ENCODE data around the gene MAPK11. TPM values are rescaled to one million over a fixed set of nuclear protein-coding genes. Genes with fewer than 3 reads are reported as not detected.

The MAPK11 gene
- total and polyA plus RNA-seq, 4 donors = 8.3 to 15.3 (median 11.9) TPM

DNA sequence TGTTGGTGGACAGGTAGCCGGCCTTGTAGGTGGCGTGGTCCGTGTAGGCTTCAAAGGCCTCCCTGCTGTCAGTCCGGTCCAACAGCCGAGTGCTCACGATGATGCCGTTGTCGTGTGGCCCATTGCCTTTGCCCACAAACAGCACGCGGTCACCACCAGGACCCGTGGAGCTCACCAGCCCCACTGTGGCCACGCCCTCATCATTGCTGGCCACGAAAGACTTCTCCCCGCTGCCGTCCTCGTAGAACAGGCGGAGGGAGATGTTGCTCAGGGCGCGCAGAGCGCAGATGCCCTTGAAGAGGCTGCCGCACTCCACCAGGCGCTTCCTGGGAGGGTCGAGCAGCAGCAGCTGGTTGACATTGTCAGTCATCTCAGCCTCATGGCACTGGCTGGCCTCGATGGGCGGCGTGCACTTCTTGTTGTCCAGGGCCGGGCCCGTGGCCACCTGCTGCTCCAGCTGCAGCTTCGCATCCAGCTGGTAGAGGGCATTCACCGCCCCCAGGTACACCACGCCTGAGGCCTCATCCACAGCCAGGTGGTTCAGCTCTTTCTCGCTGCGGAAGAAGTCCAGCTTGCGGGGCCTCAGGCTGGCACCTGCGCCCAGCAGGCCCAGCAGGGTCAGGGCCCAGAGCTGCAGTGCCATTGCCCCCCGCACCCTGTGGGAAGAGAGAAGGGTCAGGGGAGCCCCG lies 19.9 kb upstream of the MAPK11 start:
- peak overlapping the region in 1 of 2 donors; percentile 0 for H3K27ac ChIP-seq (ENCODE audit: low read depth in 1 of 2, low read length in 1 of 2)
- H3K4me3 ChIP-seq = no peak overlapping the region
- no peaks in the 10 kb centered on the region for H3K9me3 ChIP-seq (ENCODE audit: control insufficient read depth in 4 of 4, insufficient read depth in 3 of 4, low read length in 3 of 4)
- H3K9ac ChIP-seq (ENCODE audit: insufficient read depth in 1 of 2, low read length in 2 of 2) = no peak overlapping the region
- 91 to 92% methylated on average over 37 of the region's 37 CpGs for WGBS, 2 donors
- DNase-seq (no peak), ATAC-seq (ENCODE audit: insufficient read depth, low FRiP score) (no peak)
- peaks cover 0 to 57% (median 20%) of the 10 kb centered on the region in 4 donors for H3K36me3 ChIP-seq (ENCODE audit: control insufficient read depth in 4 of 4, insufficient read depth in 4 of 4, low read length in 4 of 4)
- no peaks in the 10 kb centered on the region for H3K27me3 ChIP-seq (ENCODE audit: control insufficient read depth in 3 of 3, insufficient read depth in 3 of 3, low read length in 2 of 3)
- TF ChIP-seq, protein P1, sequence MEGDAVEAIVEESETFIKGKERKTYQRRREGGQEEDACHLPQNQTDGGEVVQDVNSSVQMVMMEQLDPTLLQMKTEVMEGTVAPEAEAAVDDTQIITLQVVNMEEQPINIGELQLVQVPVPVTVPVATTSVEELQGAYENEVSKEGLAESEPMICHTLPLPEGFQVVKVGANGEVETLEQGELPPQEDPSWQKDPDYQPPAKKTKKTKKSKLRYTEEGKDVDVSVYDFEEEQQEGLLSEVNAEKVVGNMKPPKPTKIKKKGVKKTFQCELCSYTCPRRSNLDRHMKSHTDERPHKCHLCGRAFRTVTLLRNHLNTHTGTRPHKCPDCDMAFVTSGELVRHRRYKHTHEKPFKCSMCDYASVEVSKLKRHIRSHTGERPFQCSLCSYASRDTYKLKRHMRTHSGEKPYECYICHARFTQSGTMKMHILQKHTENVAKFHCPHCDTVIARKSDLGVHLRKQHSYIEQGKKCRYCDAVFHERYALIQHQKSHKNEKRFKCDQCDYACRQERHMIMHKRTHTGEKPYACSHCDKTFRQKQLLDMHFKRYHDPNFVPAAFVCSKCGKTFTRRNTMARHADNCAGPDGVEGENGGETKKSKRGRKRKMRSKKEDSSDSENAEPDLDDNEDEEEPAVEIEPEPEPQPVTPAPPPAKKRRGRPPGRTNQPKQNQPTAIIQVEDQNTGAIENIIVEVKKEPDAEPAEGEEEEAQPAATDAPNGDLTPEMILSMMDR (IDR thresholded peaks at IDR 0.05; ENCODE audit: control extremely low read depth, extremely low read depth) = no peak
- H3K4me1 ChIP-seq (ENCODE audit: control insufficient read depth in 5 of 5, insufficient read depth in 5 of 5, low read length in 5 of 5) = peaks cover 0 to 25% (median 18%) of the 10 kb centered on the region in 5 donors

GRCh38 chr22:50289151-50289941 lies 19.2 kb upstream of the MAPK11 start:
- DNase-seq = no peak

DNA sequence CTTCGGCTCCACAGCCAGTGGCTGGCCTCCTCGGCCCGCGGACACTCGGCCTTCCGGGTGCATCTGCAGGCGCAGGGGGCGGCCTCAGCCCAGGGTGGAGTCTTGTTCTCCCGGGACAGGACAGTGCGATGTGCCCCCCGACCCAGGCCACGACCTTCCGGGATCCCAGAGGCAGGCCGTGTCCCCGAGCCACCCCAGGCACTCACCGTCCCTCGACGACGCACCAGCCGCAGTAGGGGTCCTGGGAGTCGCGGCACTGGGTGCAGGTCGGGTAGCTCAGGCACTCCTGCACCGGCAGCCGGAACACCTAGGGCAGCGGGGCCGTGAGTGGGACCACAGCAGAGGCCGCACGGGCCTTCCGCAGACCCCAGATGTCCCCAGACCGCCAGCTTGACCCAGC lies 17.6 kb upstream of the MAPK11 start:
- Histone ChIP-seq H3K4me1 (ENCODE audit: control insufficient read depth in 5 of 5, insufficient read depth in 5 of 5, low read length in 5 of 5) (peaks cover 0 to 7% (median 5%) of the 10 kb centered on the region in 5 donors), H3K36me3 (ENCODE audit: control insufficient read depth in 4 of 4, insufficient read depth in 4 of 4, low read length in 4 of 4) (peaks cover 0 to 78% (median 22%) of the 10 kb centered on the region in 4 donors), H3K9ac (ENCODE audit: insufficient read depth in 1 of 2, low read length in 2 of 2) (no peak overlapping the region), H3K4me3 (no peak overlapping the region), H3K9me3 (ENCODE audit: control insufficient read depth in 4 of 4, insufficient read depth in 3 of 4, low read length in 3 of 4) (no peaks in the 10 kb centered on the region), H3K27me3 (ENCODE audit: control insufficient read depth in 3 of 3, insufficient read depth in 3 of 3, low read length in 2 of 3) (no peaks in the 10 kb centered on the region), H3K27ac (ENCODE audit: low read depth in 1 of 2, low read length in 1 of 2) (no peak overlapping the region)
- DNase-seq (no peak), ATAC-seq (ENCODE audit: insufficient read depth, low FRiP score) (no peak)
- 94 to 95% methylated on average over 26 to 31 of the region's 31 CpGs for WGBS, 2 donors
- TF ChIP-seq, protein P1 (IDR thresholded peaks at IDR 0.05; ENCODE audit: control extremely low read depth, extremely low read depth) = no peak

More at GRCh38 chr22:50289151-50289941, 19.2 kb upstream of the MAPK11 start:
- Histone ChIP-seq H3K9ac (ENCODE audit: insufficient read depth in 1 of 2, low read length in 2 of 2) (no peak overlapping the region), H3K27me3 (ENCODE audit: control insufficient read depth in 3 of 3, insufficient read depth in 3 of 3, low read length in 2 of 3) (no peaks in the 10 kb centered on the region), H3K27ac (ENCODE audit: low read depth in 1 of 2, low read length in 1 of 2) (no peak overlapping the region), H3K9me3 (ENCODE audit: control insufficient read depth in 4 of 4, insufficient read depth in 3 of 4, low read length in 3 of 4) (no peaks in the 10 kb centered on the region), H3K4me3 (no peak overlapping the region), H3K36me3 (ENCODE audit: control insufficient read depth in 4 of 4, insufficient read depth in 4 of 4, low read length in 4 of 4) (peaks cover 0 to 62% (median 20%) of the 10 kb centered on the region in 4 donors), H3K4me1 (ENCODE audit: control insufficient read depth in 5 of 5, insufficient read depth in 5 of 5, low read length in 5 of 5) (peaks cover 0 to 20% (median 16%) of the 10 kb centered on the region in 5 donors)
- 94 to 97% methylated on average over 57 of the region's 57 CpGs for WGBS, 2 donors
- no peak for ATAC-seq (ENCODE audit: insufficient read depth, low FRiP score)
- TF ChIP-seq, protein P1 (IDR thresholded peaks at IDR 0.05; ENCODE audit: control extremely low read depth, extremely low read depth) = no peak
